Brain microvascular endothelial cell (primary cell): Measurements from ENCODE around the gene BCL7A.

Source experiments
- DNase-seq: peaks from one replicate; pipeline ENCODE4 v3.0.0-alpha.2; 2020
- H3K27ac ChIP-seq: fragments of 250-450 bp; sonication (Bioruptor Pico); 2 replicates; pipeline ENCODE4 v1.5.1; 2020; ENCODE audit warnings: mild to moderate bottlenecking, moderate library complexity
- H3K27me3 ChIP-seq: fragments of 250-450 bp; sonication (Bioruptor Pico); replicated peaks from 2 replicates; pipeline ENCODE4 v1.5.1; 2020; ENCODE audit warnings: mild to moderate bottlenecking
- H3K36me3 ChIP-seq: fragments of 250-450 bp; sonication (Bioruptor Pico); replicated peaks from 2 replicates; pipeline ENCODE4 v1.5.1; 2020; ENCODE audit warnings: mild to moderate bottlenecking
- H3K4me3 ChIP-seq: 2 replicates; pipeline ENCODE4 v1.5.1; 2011; ENCODE audit warnings: low read depth, mild to moderate bottlenecking, control low read depth, low read length, moderate library complexity
- in situ Hi-C: cut with HindIII; loops from 2 replicates; pipeline ENCODE4 v1.10.0; 2017; ENCODE audit warnings: low sequenced_read_pairs, low pct_ligation_motif_present
- TF ChIP-seq, protein P1 (sequence below): IDR thresholded peaks from 2 replicates; pipeline ENCODE4 v1.5.1; 2011; ENCODE audit warnings: low read depth, mild to moderate bottlenecking, moderate library complexity, low read length, control low read depth, inconsistent platforms; ENCODE audit errors: missing control alignments

The BCL7A gene

DNA sequence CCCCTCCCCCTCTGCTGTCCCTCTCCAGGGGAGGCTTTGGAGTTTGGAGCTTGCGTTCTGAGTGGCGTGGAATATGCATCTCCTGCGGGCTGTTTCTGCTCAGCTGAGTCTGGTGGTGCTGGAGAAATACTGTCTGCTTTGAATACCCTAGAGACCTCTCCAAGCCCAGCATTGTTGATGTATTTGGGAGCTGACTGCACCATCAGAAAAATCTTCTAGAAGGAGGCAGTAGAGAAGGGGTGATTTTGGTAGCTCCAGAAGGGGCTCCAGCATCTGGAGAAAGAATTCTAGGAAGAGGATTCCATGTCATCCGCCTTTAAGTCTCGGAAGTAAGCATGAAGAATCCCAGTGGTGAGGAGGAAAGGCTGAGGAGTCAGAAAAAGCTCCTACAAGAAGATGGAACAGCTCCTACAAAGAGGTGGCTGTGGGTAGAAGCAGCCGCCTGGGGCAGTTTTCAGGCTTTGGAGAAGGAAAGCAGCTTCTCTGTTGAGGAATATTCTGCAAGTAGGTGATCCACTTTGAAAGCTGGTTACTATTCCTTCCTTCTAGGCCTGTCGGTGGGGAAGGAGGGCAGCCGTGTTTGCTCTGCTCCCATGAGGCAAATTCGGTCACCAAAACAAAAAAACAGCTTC, 66.6 kb downstream of the BCL7A start:
- DNase-seq: no peak
- in situ Hi-C loops: no loop called here
- no peak overlapping the region for H3K4me3 ChIP-seq
- H3K27ac ChIP-seq: no peak overlapping the region
- no peaks in the 10 kb centered on the region for H3K27me3 ChIP-seq
- H3K36me3 ChIP-seq: peaks cover 31% of the 10 kb centered on the region
- TF ChIP-seq, protein P1, sequence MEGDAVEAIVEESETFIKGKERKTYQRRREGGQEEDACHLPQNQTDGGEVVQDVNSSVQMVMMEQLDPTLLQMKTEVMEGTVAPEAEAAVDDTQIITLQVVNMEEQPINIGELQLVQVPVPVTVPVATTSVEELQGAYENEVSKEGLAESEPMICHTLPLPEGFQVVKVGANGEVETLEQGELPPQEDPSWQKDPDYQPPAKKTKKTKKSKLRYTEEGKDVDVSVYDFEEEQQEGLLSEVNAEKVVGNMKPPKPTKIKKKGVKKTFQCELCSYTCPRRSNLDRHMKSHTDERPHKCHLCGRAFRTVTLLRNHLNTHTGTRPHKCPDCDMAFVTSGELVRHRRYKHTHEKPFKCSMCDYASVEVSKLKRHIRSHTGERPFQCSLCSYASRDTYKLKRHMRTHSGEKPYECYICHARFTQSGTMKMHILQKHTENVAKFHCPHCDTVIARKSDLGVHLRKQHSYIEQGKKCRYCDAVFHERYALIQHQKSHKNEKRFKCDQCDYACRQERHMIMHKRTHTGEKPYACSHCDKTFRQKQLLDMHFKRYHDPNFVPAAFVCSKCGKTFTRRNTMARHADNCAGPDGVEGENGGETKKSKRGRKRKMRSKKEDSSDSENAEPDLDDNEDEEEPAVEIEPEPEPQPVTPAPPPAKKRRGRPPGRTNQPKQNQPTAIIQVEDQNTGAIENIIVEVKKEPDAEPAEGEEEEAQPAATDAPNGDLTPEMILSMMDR: no peak

DNA sequence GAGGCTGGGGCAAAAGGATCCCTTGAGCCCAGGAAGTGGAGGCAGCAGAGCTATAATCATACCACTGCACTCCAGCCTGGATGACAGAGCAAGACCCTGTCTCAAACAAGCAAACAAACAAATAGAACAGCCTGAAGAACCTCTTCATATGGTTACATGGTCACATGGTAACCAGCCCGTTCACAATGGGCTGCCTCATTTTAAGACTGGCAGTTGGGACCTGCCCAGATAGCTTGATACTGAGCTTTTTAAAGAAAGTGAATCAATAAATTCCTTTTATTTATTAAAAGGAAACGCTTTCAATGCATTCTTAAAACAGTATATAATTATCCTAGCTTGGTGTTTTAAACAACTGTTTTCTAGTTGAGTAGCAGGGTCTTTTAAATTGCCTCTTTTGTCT, 67.4 kb downstream of the BCL7A start:
- no peak overlapping the region for H3K4me3 ChIP-seq
- H3K27ac ChIP-seq: no peak overlapping the region
- H3K36me3 ChIP-seq: peaks cover 27% of the 10 kb centered on the region
- in situ Hi-C loops: no loop called here
- TF ChIP-seq, protein P1: no peak
- no peak for DNase-seq
- H3K27me3 ChIP-seq: no peaks in the 10 kb centered on the region

DNA sequence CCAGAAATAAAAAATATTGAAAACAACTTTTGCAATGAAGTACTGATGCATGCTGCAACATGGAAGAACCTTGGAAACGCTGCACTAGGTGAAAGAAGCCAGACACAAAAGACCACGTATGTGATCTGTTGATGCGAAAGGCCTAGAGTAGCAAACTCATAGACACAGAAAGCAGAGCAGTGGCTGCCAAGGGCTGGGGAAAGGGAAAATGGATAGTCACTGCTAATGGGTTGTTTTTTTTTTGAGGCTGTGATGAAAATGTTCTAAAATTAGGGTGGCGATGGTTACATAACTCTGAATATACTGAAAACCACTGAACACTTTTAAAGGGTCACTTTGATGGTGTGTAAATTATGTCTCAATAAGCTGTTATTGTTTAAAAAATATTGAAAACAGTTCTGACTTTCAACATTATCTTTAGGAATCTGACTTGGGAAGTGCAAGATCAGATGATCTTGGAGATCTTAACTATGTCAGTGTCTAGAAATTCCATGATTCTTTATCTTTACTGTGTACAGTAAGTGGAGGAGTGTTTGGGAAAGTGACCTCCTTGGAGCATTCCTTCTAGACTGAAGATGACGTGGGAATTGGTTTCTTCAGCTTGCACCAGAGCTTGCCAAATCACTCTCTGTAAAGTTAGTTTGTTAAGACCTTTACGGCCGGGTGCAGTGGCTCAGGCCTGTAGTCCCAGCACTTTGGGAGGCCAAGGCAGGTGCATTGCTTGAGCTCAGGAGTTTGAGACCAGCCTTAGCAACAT, 69.3 kb downstream of the BCL7A start:
- in situ Hi-C loops: no loop called here
- Histone ChIP-seq H3K27ac (peak overlapping the region; percentile 94), H3K27me3 (no peaks in the 10 kb centered on the region), H3K36me3 (peaks cover 18% of the 10 kb centered on the region), H3K4me3 (no peak overlapping the region)
- peak; percentile 93 for DNase-seq
- TF ChIP-seq, protein P1: no peak

DNA sequence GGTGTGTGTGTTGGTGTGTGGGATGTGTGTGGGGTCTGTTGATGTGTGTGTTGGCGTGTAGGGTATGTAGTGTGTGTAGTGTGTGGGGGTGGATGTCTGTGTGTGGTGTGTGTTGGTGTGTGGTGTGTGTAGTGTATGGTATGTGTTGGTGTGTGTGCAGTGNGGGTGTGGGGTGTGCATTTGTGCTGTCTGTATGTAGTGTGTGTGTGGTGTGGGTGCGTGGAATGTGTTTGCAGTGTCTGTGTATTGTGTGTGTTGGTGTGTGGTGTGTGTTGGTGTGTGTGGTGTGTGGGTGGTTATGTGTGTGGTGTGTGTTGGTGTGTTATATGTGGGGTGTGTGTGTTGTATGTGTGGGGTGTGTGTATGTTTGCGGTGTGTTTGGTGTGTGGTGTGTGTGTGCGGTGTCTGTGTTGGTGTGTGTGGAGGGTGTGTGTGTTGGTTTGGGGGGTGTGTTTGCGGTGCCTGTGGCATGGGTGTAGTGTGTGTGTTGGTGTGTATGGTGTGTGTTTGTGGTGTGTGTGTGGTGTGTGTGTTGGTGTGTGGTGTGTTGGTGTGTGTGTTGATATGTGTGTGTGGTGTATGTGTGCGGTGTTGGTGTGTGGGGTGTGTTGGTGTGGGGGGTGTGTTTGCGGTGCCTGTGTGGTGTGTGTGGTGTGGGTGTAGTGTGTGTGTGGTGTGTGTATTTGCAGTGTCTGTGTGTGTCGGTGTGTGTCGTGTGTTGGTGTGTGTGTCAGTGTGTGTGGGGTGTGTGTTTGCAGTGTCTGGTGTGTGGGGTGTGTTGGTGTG, 71.6 kb downstream of the BCL7A start:
- Histone ChIP-seq H3K4me3 (no peak overlapping the region), H3K27me3 (no peaks in the 10 kb centered on the region), H3K36me3 (peaks cover 3% of the 10 kb centered on the region), H3K27ac (no peak overlapping the region)
- TF ChIP-seq, protein P1: no peak
- DNase-seq: no peak
- in situ Hi-C loops: no loop called here

DNA sequence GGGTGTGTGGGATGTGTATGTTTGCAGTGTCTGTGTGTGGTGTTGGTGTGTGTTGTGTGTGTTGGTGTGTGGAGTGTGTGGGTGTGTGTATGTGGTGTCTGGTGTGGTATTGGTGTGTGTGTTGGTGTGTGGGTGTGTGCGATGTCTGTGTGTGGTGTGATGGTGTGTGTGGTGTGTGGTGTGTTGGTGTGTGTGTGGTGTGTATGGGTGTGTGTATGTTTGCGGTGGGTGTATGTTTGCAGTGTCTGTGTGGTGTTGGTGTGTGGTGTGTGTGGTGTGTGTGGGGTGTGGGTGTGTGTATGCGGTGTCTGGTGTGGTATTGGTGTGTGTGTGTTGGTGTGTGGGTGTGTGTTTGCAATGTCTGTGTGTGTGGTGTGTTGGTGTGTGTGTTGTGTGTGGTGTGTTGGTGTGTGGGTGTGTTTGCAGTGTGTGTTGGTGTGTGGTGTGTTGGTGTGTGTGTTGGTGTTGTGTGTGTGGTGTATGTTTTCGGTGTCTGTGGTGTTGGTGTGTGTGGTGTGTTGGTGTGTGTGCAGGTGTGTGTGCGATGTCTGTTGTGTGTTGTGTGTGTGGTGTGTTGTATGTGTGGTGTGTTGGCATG, 72.6 kb downstream of the BCL7A start:
- in situ Hi-C loops: no loop called here
- Histone ChIP-seq H3K27ac (no peak overlapping the region), H3K4me3 (no peak overlapping the region), H3K36me3 (peaks cover 3% of the 10 kb centered on the region), H3K27me3 (no peaks in the 10 kb centered on the region)
- TF ChIP-seq, protein P1: no peak
- no peak for DNase-seq
